ENCODE measurements around the gene SEM1. TPM values are rescaled to one million over a fixed set of nuclear protein-coding genes. Genes with fewer than 3 reads are reported as not detected.
"Not testable (repeated sequence)": the region's sequence is repeated elsewhere in the genome, so short reads cannot be mapped to it uniquely, and the experiment has no call there.

The SEM1 gene
- polyA plus RNA-seq (2013, experiment 1 of 2; ENCODE audit: insufficient read length), result 201 TPM
- polyA plus RNA-seq (2013, experiment 2 of 2; ENCODE audit: insufficient read length), result 197 TPM

DNA sequence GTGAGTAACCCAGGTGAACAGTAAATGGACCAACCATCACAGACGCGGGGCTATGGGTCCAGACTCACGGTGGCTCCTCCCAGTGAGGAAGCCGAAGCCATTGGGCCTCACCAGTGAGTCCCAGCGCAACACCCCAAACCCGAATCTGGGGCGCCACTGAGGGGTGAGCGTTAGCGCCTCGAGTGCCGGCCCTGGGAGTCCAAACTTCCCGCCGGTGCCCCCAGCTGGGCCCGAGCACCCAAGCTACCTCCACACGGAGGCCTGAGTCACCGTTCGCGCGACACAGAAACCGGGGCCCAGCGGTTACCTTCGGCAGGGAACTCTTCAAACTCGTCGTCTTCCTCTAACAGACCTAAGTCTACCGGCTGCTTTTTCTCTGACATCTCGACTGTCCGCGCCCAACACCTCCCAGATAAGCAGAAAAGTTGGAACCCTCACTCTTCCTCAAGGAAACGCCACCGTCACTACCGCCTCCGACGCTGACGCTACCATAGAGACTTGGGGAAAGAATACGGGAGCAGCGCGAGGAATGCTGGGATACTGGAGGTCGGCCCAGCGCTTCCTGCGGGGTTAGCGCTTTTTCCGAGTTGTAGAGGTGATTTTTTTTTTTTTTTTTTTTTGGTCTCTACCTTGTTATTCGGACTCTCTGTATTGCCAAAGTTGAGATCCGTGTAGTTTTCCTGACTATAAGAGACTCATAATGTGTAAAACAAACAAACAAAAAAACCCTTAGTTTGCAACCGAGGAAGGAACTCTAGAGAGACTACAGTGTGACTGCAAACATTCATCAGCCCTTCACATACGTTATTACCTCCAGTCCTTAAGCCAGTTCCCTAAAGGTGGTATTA is at the start of gene SEM1:
Gene SEM1 (minus strand): TSS at position 466 of the 848 bp plus-strand sequence. CDS start 83 bp downstream, at position 383.
- DNase-seq, result peak; percentile 90

DNA sequence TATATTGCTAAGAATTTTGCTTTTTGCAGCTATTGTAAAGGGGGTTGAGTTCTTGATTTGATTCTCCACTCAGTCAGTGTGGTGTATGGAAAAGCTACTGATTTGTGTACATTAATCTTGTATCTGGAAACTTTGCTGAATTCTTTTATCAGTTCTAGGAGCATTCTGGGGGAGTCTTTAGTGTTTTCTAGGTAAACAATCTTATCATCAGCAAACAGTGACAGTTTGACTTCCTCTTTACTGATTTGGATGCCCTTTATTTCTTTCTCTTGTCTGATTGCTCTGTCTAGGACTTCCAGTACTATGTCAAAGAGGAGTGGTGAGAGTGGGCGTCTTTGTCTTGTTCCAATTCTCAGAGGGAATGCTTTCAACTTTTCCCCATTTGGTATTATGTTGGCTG is 48.2 kb upstream of the SEM1 start:
- not testable (repeated sequence) for DNase-seq

DNA sequence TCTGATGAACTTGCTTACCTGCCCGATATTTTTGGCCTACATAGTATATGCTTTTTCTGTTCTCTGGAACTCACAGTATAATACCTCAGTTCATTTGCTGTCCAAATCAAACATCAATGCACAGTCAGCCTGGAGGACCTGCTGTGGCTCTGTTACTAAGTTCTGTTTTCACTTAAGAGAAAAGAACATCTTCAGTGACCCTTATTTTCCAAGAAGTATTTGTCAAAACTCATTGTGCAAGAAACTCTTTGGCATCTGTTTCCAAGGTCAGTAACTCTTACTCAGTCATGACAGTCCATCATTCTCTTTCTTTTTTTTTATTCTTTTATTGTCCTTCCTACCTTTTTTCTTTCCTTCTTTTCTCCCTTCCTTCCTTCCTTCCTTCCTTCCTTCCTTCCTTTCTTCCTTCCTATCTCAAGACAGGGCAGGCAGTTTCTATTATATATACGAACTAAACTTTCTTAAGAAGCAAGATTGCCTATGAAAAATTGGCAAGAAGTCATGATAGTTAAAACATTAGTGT is 37.8 kb upstream of the SEM1 start:
- DNase-seq, result no peak

GRCh38 chr7:96740130-96740529 is 30.5 kb upstream of the SEM1 start:
- DNase-seq, result no peak

DNA sequence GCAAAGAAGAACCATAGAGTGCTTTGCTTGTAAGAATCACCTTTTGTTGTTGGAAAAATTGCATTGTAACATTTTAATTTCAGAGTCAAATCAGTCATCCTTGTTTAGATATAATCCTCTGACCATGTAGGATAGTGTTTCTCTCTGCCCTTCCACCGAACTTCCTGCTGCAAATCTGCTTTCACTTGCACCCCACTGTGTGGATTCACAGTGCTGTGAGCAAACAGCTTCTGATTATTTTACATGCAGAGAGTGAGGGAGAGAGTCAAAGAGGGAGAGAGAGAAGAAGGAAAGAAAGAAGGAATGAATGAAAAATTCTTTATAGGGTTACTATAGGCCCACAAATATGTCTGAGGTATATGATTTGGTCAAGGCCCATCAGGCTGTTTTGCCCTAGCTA is 30.0 kb upstream of the SEM1 start:
- no peak for DNase-seq

GRCh38 chr7:96739167-96739566 is 29.5 kb upstream of the SEM1 start:
- no peak for DNase-seq

DNA sequence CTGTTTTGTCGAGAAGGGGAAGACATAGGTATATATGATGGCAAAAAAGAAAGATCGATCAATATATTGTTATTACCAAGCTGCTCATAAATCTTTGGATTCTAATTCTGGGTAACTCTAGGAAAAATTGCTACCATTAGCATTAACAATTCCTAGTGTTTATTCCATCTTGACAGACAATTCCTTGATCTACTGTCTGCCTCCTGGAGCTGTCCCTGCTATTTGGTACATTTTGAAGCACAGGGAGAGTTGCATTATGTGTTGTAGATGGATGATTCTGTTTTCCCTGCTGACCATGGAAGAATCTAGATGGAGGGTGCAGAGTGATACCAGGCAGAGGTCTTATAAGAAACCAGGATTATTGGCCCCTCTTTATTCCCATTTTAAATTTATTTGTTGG is 29.1 kb upstream of the SEM1 start:
- DNase-seq, result no peak

DNA sequence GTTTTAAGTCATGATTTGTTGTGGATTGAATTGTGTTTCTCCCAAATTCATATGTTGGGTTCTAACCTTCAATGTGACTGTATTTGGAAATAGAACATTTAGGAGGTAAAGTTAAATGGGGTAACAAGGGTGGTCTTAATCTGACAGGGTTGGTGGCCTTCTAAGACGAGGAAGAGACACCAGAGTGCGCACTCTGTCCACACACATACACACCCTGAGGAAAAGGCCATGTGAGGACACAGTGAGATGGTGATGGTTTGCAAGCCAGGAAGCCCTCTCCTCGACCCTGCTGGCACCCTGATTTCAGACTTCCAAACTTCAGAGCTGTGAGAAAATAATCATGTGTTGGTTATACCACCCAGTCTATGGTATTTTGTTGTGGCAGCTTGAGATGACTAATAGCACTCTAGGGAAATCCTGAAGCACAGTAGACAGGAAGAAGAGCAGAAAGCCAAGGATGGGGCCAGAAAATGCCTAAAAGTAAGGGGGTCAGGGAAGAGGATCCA is 28.0 kb upstream of the SEM1 start:
- peak; percentile 6 for DNase-seq

GRCh38 chr7:96734343-96734742 is 24.7 kb upstream of the SEM1 start:
- DNase-seq, result no peak

DNA sequence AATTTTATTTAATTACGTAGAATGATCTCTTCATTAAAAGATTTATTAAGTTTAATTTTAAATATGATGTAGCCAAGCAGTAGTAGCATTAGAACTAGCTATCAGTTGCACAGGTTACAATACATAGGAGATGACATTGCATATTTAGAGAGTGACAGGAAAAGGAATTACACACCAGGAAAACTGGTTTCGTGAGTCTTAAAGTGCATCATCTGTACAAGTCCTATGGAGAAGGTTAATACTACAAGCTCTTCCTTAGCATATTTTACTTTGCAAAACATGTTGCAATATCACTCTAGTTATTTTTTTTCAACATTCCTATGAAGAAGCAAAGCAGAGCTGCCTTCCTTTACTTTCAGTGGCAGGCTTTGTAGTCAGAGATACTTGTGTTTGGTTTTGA is 20.2 kb upstream of the SEM1 start:
- no peak for DNase-seq

- no peak for DNase-seq
Observed at GRCh38 chr7:96728139-96728538, 18.5 kb upstream of the SEM1 start.

DNA sequence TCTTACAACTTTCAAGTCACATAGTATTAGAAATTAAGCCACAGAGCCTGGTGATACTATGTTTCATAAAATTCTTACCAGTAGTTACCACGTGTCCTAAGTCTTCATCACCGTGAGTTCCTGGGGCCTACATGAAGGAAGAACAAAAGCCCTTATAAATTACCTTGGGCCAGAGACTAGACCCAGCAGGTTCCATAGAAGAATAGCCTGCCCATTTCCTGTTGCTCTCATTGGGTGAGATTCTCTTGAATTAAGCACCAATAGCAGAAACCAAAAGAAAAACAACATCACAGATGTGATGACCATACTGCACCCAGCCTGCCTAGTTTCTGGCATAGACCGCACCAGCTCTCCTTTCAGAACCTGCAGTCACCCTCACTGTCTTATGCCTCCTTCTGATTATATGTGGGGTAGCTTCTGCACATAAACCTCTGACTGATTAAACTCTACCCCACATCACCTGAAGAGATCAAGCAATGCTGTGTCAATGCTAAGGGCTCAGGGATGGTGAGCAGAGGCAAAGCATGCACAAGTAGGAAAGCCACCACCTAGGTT is 18.0 kb upstream of the SEM1 start:
- no peak for DNase-seq

DNA sequence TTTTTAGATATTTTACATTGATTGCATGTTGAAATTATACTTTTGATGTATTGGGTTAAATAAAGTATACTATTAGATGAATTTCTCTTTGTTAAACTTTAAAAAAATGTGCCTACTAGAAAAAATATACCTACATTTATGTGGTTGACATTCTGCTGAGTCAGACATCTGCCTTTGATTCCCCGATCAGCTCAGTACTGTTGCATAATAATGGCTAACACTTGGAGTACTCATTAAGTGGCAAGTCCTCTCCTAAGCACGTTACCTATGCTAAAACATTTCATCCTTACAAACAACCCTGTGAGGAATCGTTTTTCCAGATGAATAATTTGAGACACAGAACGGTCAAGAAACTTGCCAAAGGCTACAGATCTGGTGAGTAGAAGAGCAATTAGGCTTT is 14.0 kb upstream of the SEM1 start:
- no peak for DNase-seq

GRCh38 chr7:96722928-96723327 is 13.3 kb upstream of the SEM1 start:
- not testable (repeated sequence) for DNase-seq

DNA sequence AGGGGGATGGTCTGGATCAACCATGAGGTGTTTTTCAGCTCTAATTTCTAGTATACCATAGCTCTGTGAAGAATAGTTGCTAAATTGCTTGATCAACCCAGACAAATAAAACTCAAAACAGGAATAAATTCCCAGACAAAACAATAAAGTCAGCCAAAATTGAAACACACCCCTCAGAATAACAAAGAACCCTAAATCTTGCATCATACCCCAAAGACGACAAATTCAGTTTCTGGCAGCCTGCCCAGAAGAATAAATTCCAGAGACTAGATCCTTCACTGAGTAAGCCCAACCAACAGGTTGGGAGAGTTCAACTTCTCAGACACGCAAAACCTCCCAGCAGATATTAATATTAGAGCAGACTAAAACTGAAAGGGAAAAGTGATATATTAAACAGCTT is 11.2 kb upstream of the SEM1 start:
- peak; percentile 19 for DNase-seq

DNA sequence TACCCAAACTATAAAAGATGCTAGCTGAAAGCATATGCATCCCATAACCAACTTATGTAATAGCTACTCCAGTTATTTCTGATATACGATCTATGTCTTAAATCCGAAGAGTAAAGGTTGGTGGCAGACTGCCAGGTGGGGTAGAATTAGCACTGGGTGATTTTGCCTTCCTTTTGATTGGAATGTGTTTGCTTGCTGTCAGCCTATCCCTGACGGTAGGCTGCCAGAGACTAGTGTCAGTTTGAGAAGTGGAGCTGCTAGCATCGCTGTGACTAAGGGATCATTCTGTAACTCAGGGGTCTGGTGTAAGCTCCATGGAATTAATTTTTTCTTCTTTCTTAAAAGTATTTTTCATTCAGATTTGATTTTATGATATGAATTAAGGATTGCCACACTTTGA is 9.5 kb upstream of the SEM1 start:
- no peak for DNase-seq

DNA sequence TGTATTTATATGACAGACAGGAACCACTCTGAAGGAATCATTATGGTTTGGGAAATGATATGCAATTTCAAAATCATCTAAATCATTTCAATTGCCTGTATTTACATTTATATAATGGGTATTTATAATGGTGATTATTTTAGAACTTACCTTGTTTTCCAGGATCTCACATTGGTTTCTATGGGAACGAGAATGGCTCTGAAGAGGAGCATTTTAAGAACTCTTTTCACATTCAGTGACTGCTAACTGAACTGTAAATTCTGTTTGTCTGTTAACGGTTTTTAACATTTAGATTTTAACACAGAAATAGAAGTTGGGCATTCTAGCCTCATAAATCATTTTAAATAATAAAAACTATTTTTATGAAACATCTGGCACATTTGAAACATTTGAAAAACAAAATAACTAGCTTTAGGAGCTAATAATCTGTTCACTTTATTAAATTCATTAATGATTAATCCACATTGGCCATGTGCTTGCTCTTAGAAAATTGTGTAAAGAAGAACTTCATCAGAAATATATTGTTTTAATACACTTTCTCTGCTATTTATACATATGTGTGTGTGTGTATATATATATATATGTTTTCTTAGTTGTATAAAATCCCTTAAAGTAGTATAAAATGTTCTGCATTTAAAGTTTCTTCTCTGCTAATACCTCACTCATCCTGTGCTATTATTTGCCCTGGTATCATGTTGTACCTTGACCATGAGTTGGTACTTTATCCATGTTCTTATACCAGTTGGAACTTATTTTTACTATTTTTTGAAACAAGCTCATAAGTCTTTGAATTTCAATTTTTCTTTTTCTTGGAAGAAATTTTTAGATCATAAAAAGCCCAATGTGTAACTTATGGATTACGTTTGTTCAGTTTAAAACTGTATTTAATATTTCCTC is 8.7 kb upstream of the SEM1 start:
- DNase-seq, result no peak

DNA sequence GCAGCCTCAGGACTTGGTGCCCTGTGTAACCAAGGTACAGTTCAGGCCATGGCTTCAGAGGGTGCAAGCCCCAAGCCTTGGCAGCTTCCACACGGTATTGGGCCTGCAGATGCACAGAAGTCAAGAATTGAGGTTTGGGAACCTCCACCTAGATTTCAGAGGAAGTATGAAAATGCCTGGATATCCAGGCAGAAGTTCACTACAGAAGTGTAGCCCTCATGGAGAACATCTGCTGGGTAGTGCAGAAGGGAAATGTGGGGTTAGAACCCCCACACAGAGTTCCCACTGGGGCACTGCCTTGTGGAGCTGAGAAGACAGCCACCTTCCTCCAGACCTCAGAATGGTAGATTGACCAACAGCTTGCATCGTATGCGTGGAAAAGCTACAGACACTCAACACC is 3.4 kb upstream of the SEM1 start:
- DNase-seq, result no peak

- DNase-seq, result no peak
Observed at GRCh38 chr7:96710544-96710943, 898 bp upstream of the SEM1 start.

GRCh38 chr7:96708872-96709271 is 774 bp downstream of the SEM1 start:
- no peak for DNase-seq

- DNase-seq, result no peak
Observed at GRCh38 chr7:96707901-96708774, 1.5 kb downstream of the SEM1 start.

- no peak for DNase-seq
Observed at GRCh38 chr7:96701258-96701657, 8.4 kb downstream of the SEM1 start.
